Testis (tissue), 3 donors: ENCODE results near the gene CD83. TPM values are rescaled to one million over a fixed set of nuclear protein-coding genes. Genes with fewer than 3 reads are reported as not detected.

Experiments used
- DNase-seq: peaks from one replicate; pipeline ENCODE4 v3.0.0-alpha.2; 2019
- H3K27ac ChIP-seq, 2 donors: fragments of 200-600 bp; sonication (generic); one replicate each; pipeline ENCODE4 v1.5.1; 2019
- H3K27me3 ChIP-seq: fragments of 200-600 bp; sonication (generic); one replicate; pipeline ENCODE4 v1.5.1; 2019
- H3K36me3 ChIP-seq: fragments of 200-600 bp; sonication (generic); one replicate; pipeline ENCODE4 v1.5.1; 2017; ENCODE audit warnings: low read depth; ENCODE audit errors: missing control alignments
- H3K4me1 ChIP-seq: fragments of 200-600 bp; sonication (generic); one replicate; pipeline ENCODE4 v1.5.1; 2019
- H3K4me3 ChIP-seq, 2 donors: fragments of 200-600 bp; sonication (generic); one replicate each; pipeline ENCODE4 v1.5.1; 2017 to 2019
- H3K9me3 ChIP-seq: fragments of 200-600 bp; sonication (generic); one replicate; pipeline ENCODE4 v1.5.1; 2017
- CTCF ChIP-seq, 3 experiments: fragments of 450-650 bp in 2 of 3; fragments of 200-600 bp in 1 of 3; sonication (generic) in 1 of 3; IDR thresholded peaks; one replicate each; pipeline ENCODE4 v1.5.1; 2016 to 2019; ENCODE audit warnings: antibody characterized with exemption in 3 of 3, mild to moderate bottlenecking in 2 of 3, moderate library complexity in 1 of 3
- POLR2A ChIP-seq: fragments of 450-650 bp; IDR thresholded peaks from one replicate; pipeline ENCODE4 v1.6.1; 2017; ENCODE audit warnings: antibody characterized with exemption, mild to moderate bottlenecking, moderate library complexity
- WGBS, 2 donors: methylation state at CpG; one replicate each; pipeline ENCODE4 v1.1.5; 2018; 5-methylcytosine and 5-hydroxymethylcytosine counted together
- intact Hi-C: fragments of 100-400 bp; cut with DNase I; formaldehyde crosslinking; loops from one replicate; pipeline ENCODE4 v1.15.1; 2023; ENCODE audit warnings: low total_unique reads
- polyA plus RNA-seq: library from polyadenylated mRNA; stranded (reverse); fragments of 350-450 nt; fragmentation: Illumina TruSeq; extraction: RNeasy Lipid Tissue Mini Kit (QIAGEN cat#74804); gene quantifications from one replicate; pipeline ENCODE4 v1.2.3, GENCODE V29; 2014; ENCODE audit warnings: low read depth, low replicate concordance; ENCODE audit not compliant: insufficient read depth
- total RNA-seq, 2 donors: library from RNA; depleted of rRNA; stranded (reverse); fragments of >200 nt; gene quantifications; one replicate each; pipeline ENCODE4 v1.2.3, GENCODE V29; 2016

CD83 gene
- total and polyA plus RNA-seq, 3 donors from 2014 or later: 5.6 to 12.2 (median 6.2) TPM

GRCh38 chr6:14119784-14120183, 2.2 kb downstream of the CD83 start:
- H3K9me3 ChIP-seq: no peaks in the 10 kb centered on the region
- no peak for TF ChIP-seq POLR2A
- no peak for TF ChIP-seq CTCF (IDR thresholded peaks at IDR 0.05)
- H3K4me3 ChIP-seq: no peak overlapping the region
- H3K36me3 ChIP-seq: no peaks in the 10 kb centered on the region
- WGBS, 2 donors: 48 to 57% methylated on average over 7 of the region's 7 CpGs
- peak; percentile 26 for DNase-seq
- intact Hi-C loops: no loop called here
- peaks cover 4% of the 10 kb centered on the region for H3K4me1 ChIP-seq
- H3K27ac ChIP-seq: no peak overlapping the region
- no peaks in the 10 kb centered on the region for H3K27me3 ChIP-seq

GRCh38 chr6:14120546-14120945, 3.0 kb downstream of the CD83 start:
- H3K36me3 ChIP-seq: no peaks in the 10 kb centered on the region
- no peak overlapping the region for H3K27ac ChIP-seq
- no peaks in the 10 kb centered on the region for H3K9me3 ChIP-seq
- no peak for TF ChIP-seq POLR2A
- TF ChIP-seq CTCF (IDR thresholded peaks at IDR 0.05): no peak
- intact Hi-C loops: no loop called here
- H3K4me1 ChIP-seq: peaks cover 4% of the 10 kb centered on the region
- DNase-seq: no peak
- no peak overlapping the region for H3K4me3 ChIP-seq
- H3K27me3 ChIP-seq: no peaks in the 10 kb centered on the region
- 71 to 78% methylated on average over 1 of the region's 1 CpG for WGBS, 2 donors

GRCh38 chr6:14121936-14122344, 4.4 kb downstream of the CD83 start:
- no peak for DNase-seq
- H3K27ac ChIP-seq: no peak overlapping the region
- H3K4me3 ChIP-seq: no peak overlapping the region
- H3K9me3 ChIP-seq: no peaks in the 10 kb centered on the region
- intact Hi-C loops: no loop called here
- TF ChIP-seq CTCF (IDR thresholded peaks at IDR 0.05): no peak
- no peaks in the 10 kb centered on the region for H3K27me3 ChIP-seq
- H3K36me3 ChIP-seq: no peaks in the 10 kb centered on the region
- 84 to 87% methylated on average over 4 of the region's 4 CpGs for WGBS, 2 donors
- H3K4me1 ChIP-seq: peaks cover 4% of the 10 kb centered on the region

- WGBS, 2 donors: 91 to 93% methylated on average over 6 of the region's 6 CpGs
- intact Hi-C loops: no loop called here
Observed at GRCh38 chr6:14123386-14124111, 6.0 kb downstream of the CD83 start.

More at GRCh38 chr6:14123386-14124111, 6.0 kb downstream of the CD83 start:
- H3K4me1 ChIP-seq: peaks cover 4% of the 10 kb centered on the region
- H3K36me3 ChIP-seq: no peaks in the 10 kb centered on the region
- H3K27me3 ChIP-seq: no peaks in the 10 kb centered on the region
- H3K4me3 ChIP-seq: no peak overlapping the region
- no peak for TF ChIP-seq CTCF (IDR thresholded peaks at IDR 0.05)
- no peak for TF ChIP-seq POLR2A
- no peak overlapping the region for H3K27ac ChIP-seq
- DNase-seq: no peak
- no peaks in the 10 kb centered on the region for H3K9me3 ChIP-seq
